H9 (cell line): Measurements from ENCODE around the gene METTL8. TPM values are rescaled to one million over a fixed set of nuclear protein-coding genes. Genes with fewer than 3 reads are reported as not detected.

Source experiments
- DNase-seq: peaks from one replicate; pipeline ENCODE4 v3.0.0-alpha.2; 2017
- H2AFZ ChIP-seq: one replicate; pipeline ENCODE4 v1.6.1; 2013; ENCODE audit warnings: mild to moderate bottlenecking, low read length, control low read depth, moderate library complexity
- H2AK5ac ChIP-seq: 2 replicates; pipeline ENCODE4 v1.6.1; 2013; ENCODE audit warnings: low read length, control low read depth, mixed read lengths; ENCODE audit not compliant: insufficient read length
- H2BK120ac ChIP-seq: one replicate; pipeline ENCODE4 v1.6.1; 2013; ENCODE audit warnings: low read depth, mild to moderate bottlenecking, low read length, control low read depth, inconsistent platforms; ENCODE audit not compliant: poor library complexity, severe bottlenecking
- H2BK12ac ChIP-seq: 2 replicates; pipeline ENCODE4 v1.6.1; 2013; ENCODE audit warnings: low read length, control low read depth, mixed read lengths, low read depth; ENCODE audit not compliant: insufficient read length
- H2BK15ac ChIP-seq: 2 replicates; pipeline ENCODE4 v1.6.1; 2013; ENCODE audit warnings: low read depth, low read length, control low read depth
- H2BK20ac ChIP-seq: one replicate; pipeline ENCODE4 v1.6.1; 2013; ENCODE audit warnings: low read depth, mild to moderate bottlenecking, low read length, control low read depth, inconsistent platforms; ENCODE audit not compliant: poor library complexity, severe bottlenecking
- H2BK5ac ChIP-seq: 2 replicates; pipeline ENCODE4 v1.6.1; 2013; ENCODE audit warnings: low read length, control low read depth, mixed read lengths; ENCODE audit not compliant: insufficient read length
- H3K14ac ChIP-seq: 2 replicates; pipeline ENCODE4 v1.6.1; 2013; ENCODE audit warnings: low read length, control low read depth; ENCODE audit not compliant: insufficient read depth
- H3K18ac ChIP-seq: 2 replicates; pipeline ENCODE4 v1.6.1; 2013; ENCODE audit warnings: low read depth, mild to moderate bottlenecking, mixed read lengths, low read length, control low read depth; ENCODE audit not compliant: insufficient read length
- H3K23ac ChIP-seq: 2 replicates; pipeline ENCODE4 v1.6.1; 2013; ENCODE audit warnings: low read length, control low read depth, mixed read lengths, low read depth; ENCODE audit not compliant: insufficient read length
- H3K23me2 ChIP-seq: 2 replicates; pipeline ENCODE4 v1.6.1; 2013; ENCODE audit warnings: low read depth, mild to moderate bottlenecking, mixed read lengths, low read length, control low read depth; ENCODE audit not compliant: insufficient read length, poor library complexity, severe bottlenecking
- H3K27ac ChIP-seq: 2 replicates; pipeline ENCODE4 v1.5.1; 2013; ENCODE audit warnings: low read length, control low read depth, mixed read lengths, low read depth; ENCODE audit not compliant: insufficient read length
- H3K27me3 ChIP-seq: 2 replicates; pipeline ENCODE4 v1.6.1; 2013; ENCODE audit warnings: low read length, control low read depth, inconsistent platforms; ENCODE audit not compliant: insufficient read depth
- H3K4ac ChIP-seq: 2 replicates; pipeline ENCODE4 v1.6.1; 2013; ENCODE audit warnings: low read depth, mild to moderate bottlenecking, control low read depth, inconsistent platforms, low read length, moderate library complexity
- H3K4me1 ChIP-seq: 2 replicates; pipeline ENCODE4 v1.6.1; 2013; ENCODE audit warnings: low read length, control low read depth, inconsistent platforms; ENCODE audit not compliant: insufficient read depth
- H3K4me2 ChIP-seq: 2 replicates; pipeline ENCODE4 v1.6.1; 2013; ENCODE audit warnings: low read length, control low read depth, mixed read lengths; ENCODE audit not compliant: insufficient read length, insufficient read depth
- H3K56ac ChIP-seq: 2 replicates; pipeline ENCODE4 v1.6.1; 2013; ENCODE audit warnings: low read depth, mild to moderate bottlenecking, mixed read lengths, low read length, control low read depth; ENCODE audit not compliant: insufficient read length
- H3K79me1 ChIP-seq: 2 replicates; pipeline ENCODE4 v1.6.1; 2013; ENCODE audit warnings: low read depth, mild to moderate bottlenecking, moderate library complexity, low read length, control low read depth, inconsistent platforms; ENCODE audit not compliant: insufficient read depth, poor library complexity, severe bottlenecking
- H3K79me2 ChIP-seq: 2 replicates; pipeline ENCODE4 v1.6.1; 2013; ENCODE audit warnings: low read length, control low read depth, inconsistent platforms; ENCODE audit not compliant: insufficient read depth
- H3K9ac ChIP-seq: 2 replicates; pipeline ENCODE4 v1.6.1; 2013; ENCODE audit warnings: low read length, control low read depth, mixed read lengths; ENCODE audit not compliant: insufficient read length; ENCODE audit errors: extremely low read depth
- H3K9me3 ChIP-seq: one replicate; pipeline ENCODE4 v1.6.1; 2013; ENCODE audit warnings: low read depth, low read length, inconsistent platforms; ENCODE audit not compliant: control insufficient read depth
- H3T11ph ChIP-seq: one replicate; pipeline ENCODE4 v1.6.1; 2013; ENCODE audit warnings: mild to moderate bottlenecking, low read length, control low read depth, inconsistent platforms
- H4K20me1 ChIP-seq: one replicate; pipeline ENCODE4 v1.6.1; 2013; ENCODE audit not compliant: control insufficient read depth, insufficient read length, insufficient read depth
- H4K5ac ChIP-seq: 2 replicates; pipeline ENCODE4 v1.6.1; 2013; ENCODE audit warnings: low read depth, mild to moderate bottlenecking, mixed read lengths, low read length, control low read depth; ENCODE audit not compliant: insufficient read length
- H4K8ac ChIP-seq: replicated peaks from 2 replicates; pipeline ENCODE4 v1.6.1; 2013; ENCODE audit warnings: low read length, control low read depth, mixed read lengths, low read depth; ENCODE audit not compliant: insufficient read length
- H4K91ac ChIP-seq: 2 replicates; pipeline ENCODE4 v1.6.1; 2013; ENCODE audit warnings: low read depth, mild to moderate bottlenecking, moderate library complexity, mixed read lengths, low read length, control low read depth; ENCODE audit not compliant: insufficient read length
- H3K27ac Mint-ChIP-seq, 3 experiments: 2 replicates in 2 of 3; 3 replicates in 1 of 3; pipeline ENCODE4 v1.8.0; 2020 to 2021; ENCODE audit warnings: mixed read lengths in 3 of 3, mild to moderate bottlenecking in 1 of 3, moderate library complexity in 1 of 3
- H3K27me3 Mint-ChIP-seq: 2 replicates; pipeline ENCODE4 v1.8.0; 2021; ENCODE audit warnings: low read depth, mild to moderate bottlenecking, moderate library complexity, mixed read lengths
- H3K36me3 Mint-ChIP-seq, 3 experiments: 2 replicates in 2 of 3; 3 replicates in 1 of 3; pipeline ENCODE4 v1.8.0; 2020 to 2021; ENCODE audit warnings: low read depth in 3 of 3, mixed read lengths in 3 of 3; ENCODE audit not compliant: insufficient read depth in 1 of 3
- H3K4me1 Mint-ChIP-seq, 2 experiments: 2 replicates each; pipeline ENCODE4 v1.8.0; 2020; ENCODE audit warnings: mixed read lengths in 2 of 2
- H3K4me3 Mint-ChIP-seq, 2 experiments: 2 replicates in 1 of 2; 3 replicates in 1 of 2; pipeline ENCODE4 v1.8.0; 2020 to 2021; ENCODE audit warnings: mild to moderate bottlenecking in 2 of 2, mixed read lengths in 2 of 2, moderate library complexity in 1 of 2
- H3K9me3 Mint-ChIP-seq, 2 experiments: 2 replicates in 1 of 2; 3 replicates in 1 of 2; pipeline ENCODE4 v1.8.0; 2020; ENCODE audit warnings: mild to moderate bottlenecking in 2 of 2, mixed read lengths in 2 of 2, moderate library complexity in 1 of 2
- CTCF ChIP-seq: fragments of 200-600 bp; sonication (generic); conservative IDR thresholded peaks from 3 replicates; pipeline ENCODE4 v1.8.0; 2021; ENCODE audit warnings: antibody characterized with exemption, mild to moderate bottlenecking
- WGBS: extraction: QIAGEN DNeasy Blood & Tissue Kit; methylation state at CpG from one replicate; pipeline ENCODE4 v1.1.7; 2013; ENCODE audit warnings: missing lambda C conversion rate, low lambda C conversion rate, mixed read lengths; ENCODE audit not compliant: insufficient read length; ENCODE audit errors: extremely low coverage; 5-methylcytosine and 5-hydroxymethylcytosine counted together
- total RNA-seq: library from RNA; stranded (reverse); gene quantifications from 2 replicates; pipeline ENCODE4 v1.2.1, GENCODE V29; 2021

METTL8 gene
- total RNA-seq, 1 experiment from 2014 or later: 40.9 TPM

- H2BK120ac ChIP-seq: no peak overlapping the region
- H3K23ac ChIP-seq: no peak overlapping the region
- H4K91ac ChIP-seq: no peak overlapping the region
- no peaks in the 10 kb centered on the region for H3K9me3 ChIP-seq
- H3K4ac ChIP-seq: no peak overlapping the region
- H2BK15ac ChIP-seq: no peak overlapping the region
- H4K20me1 ChIP-seq: no peaks in the 10 kb centered on the region
- no peak for TF ChIP-seq CTCF
- Mint-ChIP-seq H3K27ac (no peak overlapping the region; a peak in 1 of 7 replicates), H3K9me3 (no peaks in the 10 kb centered on the region), H3K27me3 (no peaks in the 10 kb centered on the region), H3K36me3 (peaks cover 0 to 2% (median 0%) of the 10 kb centered on the region in 3 experiments; a peak in 1 of 7 replicates), H3K4me1 (peaks cover 44 to 51% of the 10 kb centered on the region in 2 experiments), H3K4me3 (no peak overlapping the region)
- H3K27ac ChIP-seq: no peak overlapping the region
- no peak overlapping the region for H3K4me2 ChIP-seq
- H3K4me1 ChIP-seq: peaks cover 8% of the 10 kb centered on the region; the same call in 1 of the 2 replicates
- DNase-seq: no peak
- H4K8ac ChIP-seq: no peak overlapping the region
- no CpG with 5 or more reads among the region's 2 CpGs for WGBS
- no peak overlapping the region for H3T11ph ChIP-seq
- H2AK5ac ChIP-seq: no peak overlapping the region
- H2BK20ac ChIP-seq: no peak overlapping the region
- no peak overlapping the region for H2BK12ac ChIP-seq
- no peak overlapping the region for H3K14ac ChIP-seq
- no peak overlapping the region for H3K56ac ChIP-seq
- H3K79me1 ChIP-seq: peaks cover 2% of the 10 kb centered on the region
- no peaks in the 10 kb centered on the region for H3K23me2 ChIP-seq
- no peak overlapping the region for H4K5ac ChIP-seq
- H3K27me3 ChIP-seq: no peaks in the 10 kb centered on the region
- H2AFZ ChIP-seq: no peak overlapping the region
- no peak overlapping the region for H3K9ac ChIP-seq
- H3K18ac ChIP-seq: no peak overlapping the region
- no peak overlapping the region for H2BK5ac ChIP-seq
- H3K79me2 ChIP-seq: peaks cover 3% of the 10 kb centered on the region; the same call in 1 of the 2 replicates
Observed at GRCh38 chr2:171412571-171413175, 21.1 kb downstream of the METTL8 start.
